ENCODE data around the gene DDC.

DDC gene

GRCh38 chr7:50454968-50455367 lies 110.2 kb downstream of the DDC start:
- no peak for DNase-seq (ENCODE audit: low spot score)

GRCh38 chr7:50450590-50451032 lies 114.6 kb downstream of the DDC start:
- no peak for DNase-seq (ENCODE audit: low spot score)

- DNase-seq (ENCODE audit: low spot score): peak; percentile 60
These were observed 115.2 kb downstream of the DDC start, which contains the start of gene FIGNL1 for GRCh38 chr7:50449881-50450589. Gene FIGNL1 (minus strand): TSS chr7:50450350. CDS start chr7:50447287, 3,063 bp downstream.

GRCh38 chr7:50449501-50449880 lies 115.7 kb downstream of the DDC start:
- DNase-seq (ENCODE audit: low spot score): no peak

- DNase-seq (ENCODE audit: low spot score): no peak
These were observed 116.4 kb downstream of the DDC start for GRCh38 chr7:50448823-50449222.

GRCh38 chr7:50446542-50446960 lies 118.7 kb downstream of the DDC start:
- peak; percentile 28 for DNase-seq (ENCODE audit: low spot score)

GRCh38 chr7:50436133-50436806 lies 128.9 kb downstream of the DDC start:
- DNase-seq (ENCODE audit: low spot score): no peak

- no peak for DNase-seq (ENCODE audit: low spot score)
These were observed 133.4 kb downstream of the DDC start for GRCh38 chr7:50431722-50432305.

GRCh38 chr7:50431316-50431715 lies 133.9 kb downstream of the DDC start:
- no peak for DNase-seq (ENCODE audit: low spot score)

GRCh38 chr7:50428911-50429310 lies 136.3 kb downstream of the DDC start:
- no peak for DNase-seq (ENCODE audit: low spot score)

- no peak for DNase-seq (ENCODE audit: low spot score)
These were observed 137.7 kb downstream of the DDC start for GRCh38 chr7:50427518-50427917.

- no peak for DNase-seq (ENCODE audit: low spot score)
These were observed 138.7 kb downstream of the DDC start for GRCh38 chr7:50426280-50427045.

GRCh38 chr7:50425318-50425717 lies 139.9 kb downstream of the DDC start:
- DNase-seq (ENCODE audit: low spot score): no peak

- no peak for DNase-seq (ENCODE audit: low spot score)
These were observed 141.3 kb downstream of the DDC start for GRCh38 chr7:50423860-50424259.

GRCh38 chr7:50422858-50423257 lies 142.3 kb downstream of the DDC start:
- DNase-seq (ENCODE audit: low spot score): no peak

GRCh38 chr7:50421043-50421442 lies 144.2 kb downstream of the DDC start:
- DNase-seq (ENCODE audit: low spot score): no peak

- DNase-seq (ENCODE audit: low spot score): no peak
These were observed 146.5 kb downstream of the DDC start for GRCh38 chr7:50418526-50419290.

- DNase-seq (ENCODE audit: low spot score): peak; percentile 73
These were observed 147.1 kb downstream of the DDC start for GRCh38 chr7:50418086-50418515.

- no peak for DNase-seq (ENCODE audit: low spot score)
These were observed 148.6 kb downstream of the DDC start for GRCh38 chr7:50416527-50417182.

- DNase-seq (ENCODE audit: low spot score): no peak
These were observed 149.3 kb downstream of the DDC start for GRCh38 chr7:50415844-50416364.

GRCh38 chr7:50413561-50413960 lies 151.6 kb downstream of the DDC start:
- DNase-seq (ENCODE audit: low spot score): no peak
